ENCODE data around the gene ISCA2. TPM values are rescaled to one million over a fixed set of nuclear protein-coding genes. Genes with fewer than 3 reads are reported as not detected.

Gene ISCA2
- total RNA-seq, 1 experiment from 2014 or later: 37.5 TPM

- Mint-ChIP-seq H3K9me3 (no peaks in the 10 kb centered on the region), H3K27me3 (ENCODE audit: low read depth) (no peaks in the 10 kb centered on the region; the same call in none of the 2 replicates), H3K4me3 (no peak overlapping the region), H3K4me1 (peaks cover 4 to 7% of the 10 kb centered on the region in 2 experiments), H3K36me3 (ENCODE audit: insufficient read depth in 1 of 3, low read depth in 3 of 3) (no peaks in the 10 kb centered on the region), H3K27ac (no peak overlapping the region)
- H4K8ac ChIP-seq (replicated peaks; ENCODE audit: insufficient read length, low read depth, low read length): no peak overlapping the region
- H2BK5ac ChIP-seq (ENCODE audit: insufficient read length, low read length): no peak overlapping the region
- H4K5ac ChIP-seq (ENCODE audit: insufficient read length, low read depth, low read length): no peak overlapping the region
- DNase-seq: no peak
- H2BK120ac ChIP-seq (ENCODE audit: low read depth, low read length, poor library complexity, severe bottlenecking): no peak overlapping the region
- no peaks in the 10 kb centered on the region for H3K9me3 ChIP-seq (ENCODE audit: control insufficient read depth, low read depth, low read length)
- H2BK20ac ChIP-seq (ENCODE audit: low read depth, low read length, poor library complexity, severe bottlenecking): no peak overlapping the region
- no peak overlapping the region for H2BK12ac ChIP-seq (ENCODE audit: insufficient read length, low read depth, low read length)
- H3K4me2 ChIP-seq (ENCODE audit: insufficient read depth, insufficient read length, low read length): no peak overlapping the region
- no peaks in the 10 kb centered on the region for H4K20me1 ChIP-seq (ENCODE audit: control insufficient read depth, insufficient read depth, insufficient read length)
- no peaks in the 10 kb centered on the region for H3K79me2 ChIP-seq (ENCODE audit: insufficient read depth, low read length)
- no peak overlapping the region for H3K23ac ChIP-seq (ENCODE audit: insufficient read length, low read depth, low read length)
- no peak overlapping the region for H3T11ph ChIP-seq (ENCODE audit: low read length)
- no peaks in the 10 kb centered on the region for H3K79me1 ChIP-seq (ENCODE audit: insufficient read depth, low read depth, low read length, poor library complexity, severe bottlenecking)
- H3K56ac ChIP-seq (ENCODE audit: insufficient read length, low read depth, low read length): no peak overlapping the region
- H2AFZ ChIP-seq (ENCODE audit: low read length): no peak overlapping the region
- H3K4me1 ChIP-seq (ENCODE audit: insufficient read depth, low read length): no peaks in the 10 kb centered on the region
- no peaks in the 10 kb centered on the region for H3K23me2 ChIP-seq (ENCODE audit: insufficient read length, low read depth, low read length, poor library complexity, severe bottlenecking)
- H3K18ac ChIP-seq (ENCODE audit: insufficient read length, low read depth, low read length): no peak overlapping the region
- H3K14ac ChIP-seq (ENCODE audit: insufficient read depth, low read length): no peak overlapping the region; the same call in 1 of the 2 replicates
- WGBS (ENCODE audit: extremely low coverage, insufficient read length, low lambda C conversion rate): no CpG with 5 or more reads among the region's 10 CpGs
- no peak overlapping the region for H3K27ac ChIP-seq (ENCODE audit: insufficient read length, low read depth, low read length)
- H3K9ac ChIP-seq (ENCODE audit: extremely low read depth, insufficient read length, low read length): no peak overlapping the region
- no peaks in the 10 kb centered on the region for H3K27me3 ChIP-seq (ENCODE audit: insufficient read depth, low read length)
- H2AK5ac ChIP-seq (ENCODE audit: insufficient read length, low read length): no peak overlapping the region
- H2BK15ac ChIP-seq (ENCODE audit: low read depth, low read length): no peak overlapping the region
- no peak overlapping the region for H4K91ac ChIP-seq (ENCODE audit: insufficient read length, low read depth, low read length)
- TF ChIP-seq CTCF (conservative IDR thresholded peaks at IDR 0.05): no peak
- no peak overlapping the region for H3K4ac ChIP-seq (ENCODE audit: low read depth, low read length)
Observed at GRCh38 chr14:74542056-74542685, 48.6 kb downstream of the ISCA2 start.
